ENCODE results near the gene YPEL1.
"Not testable (repeated sequence)": the region's sequence is repeated elsewhere in the genome, so short reads cannot be mapped to it uniquely, and the experiment has no call there.

Gene YPEL1

DNA sequence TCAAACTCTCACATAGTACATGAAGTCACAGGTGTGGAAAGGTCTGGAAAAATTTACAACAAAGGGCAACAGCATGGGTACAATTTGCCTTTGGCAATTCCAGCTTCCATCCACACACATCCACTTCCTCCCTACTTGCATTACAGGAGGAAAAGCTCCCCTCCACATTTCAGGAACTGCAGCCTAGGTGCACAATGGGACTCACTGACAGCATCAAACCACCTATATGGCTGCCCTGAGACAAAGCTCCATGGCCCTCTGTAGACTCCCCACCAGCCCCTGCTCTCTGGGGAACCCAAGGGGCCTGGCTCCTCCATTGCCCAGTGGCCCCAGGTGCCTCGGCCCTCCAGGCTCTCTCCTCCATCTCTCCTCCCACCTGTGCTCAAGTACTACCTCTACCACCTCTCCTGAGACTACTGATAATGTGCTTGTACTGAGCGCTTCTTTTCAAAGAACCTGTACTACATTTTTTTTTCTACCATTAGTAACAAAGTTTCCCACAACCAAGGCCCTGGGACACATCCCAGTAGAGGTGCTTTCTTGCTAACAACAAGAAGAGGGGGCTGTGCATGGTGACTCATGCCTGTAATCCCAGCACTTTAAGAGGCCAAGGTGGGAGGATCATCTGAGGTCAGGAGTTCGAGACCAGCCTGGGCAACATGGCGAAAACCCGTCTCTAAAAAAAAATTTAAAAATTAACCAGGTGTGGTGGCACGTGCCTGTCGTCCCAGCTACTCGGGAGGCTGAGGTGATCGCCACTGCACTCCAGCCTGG lies 4.9 kb downstream of the YPEL1 start:
- H3K9me3 ChIP-seq (ENCODE audit: control insufficient read depth in 1 of 2, low read length in 2 of 2): no peaks in the 10 kb centered on the region
- H3K4me3 ChIP-seq (ENCODE audit: low read depth in 1 of 2, low read length in 2 of 2): no peak overlapping the region
- H3K27ac ChIP-seq (ENCODE audit: low read length): no peak overlapping the region
- no peaks in the 10 kb centered on the region for H3K27me3 ChIP-seq (ENCODE audit: low read depth, low read length)
- no peaks in the 10 kb centered on the region for H3K36me3 ChIP-seq (ENCODE audit: control insufficient read depth in 1 of 2, insufficient read depth in 2 of 2, low read length in 2 of 2)
- peaks cover 6 to 7% of the 10 kb centered on the region in 2 donors for H3K4me1 ChIP-seq (ENCODE audit: control insufficient read depth in 1 of 2, insufficient read depth in 2 of 2, low read length in 2 of 2)

DNA sequence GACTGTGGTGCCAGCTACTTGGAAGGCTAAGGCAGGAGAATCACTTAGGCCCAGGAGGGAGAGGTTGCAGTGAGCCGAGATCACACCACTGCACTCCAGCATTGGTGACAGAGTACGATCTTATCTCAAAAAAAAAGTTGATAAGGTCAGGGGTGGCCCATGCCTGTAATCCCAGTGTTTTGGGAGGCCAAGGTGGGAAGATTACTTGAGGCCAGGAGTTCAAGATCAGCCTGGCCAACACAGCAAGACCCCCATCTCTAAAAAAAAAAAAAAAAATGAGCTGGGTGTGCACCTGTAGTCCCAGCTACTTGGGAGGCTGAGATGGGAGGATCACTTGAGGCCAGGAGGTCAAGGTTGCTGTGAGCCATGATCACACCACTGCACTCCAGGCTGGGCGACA lies 6.4 kb downstream of the YPEL1 start:
- H3K4me1 ChIP-seq (ENCODE audit: control insufficient read depth in 1 of 2, insufficient read depth in 2 of 2, low read length in 2 of 2); H3K27me3 ChIP-seq (ENCODE audit: low read depth, low read length); H3K9me3 ChIP-seq (ENCODE audit: control insufficient read depth in 1 of 2, low read length in 2 of 2); H3K4me3 ChIP-seq (ENCODE audit: low read depth in 1 of 2, low read length in 2 of 2); H3K36me3 ChIP-seq (ENCODE audit: control insufficient read depth in 1 of 2, insufficient read depth in 2 of 2, low read length in 2 of 2); H3K27ac ChIP-seq (ENCODE audit: low read length): not testable (repeated sequence)

DNA sequence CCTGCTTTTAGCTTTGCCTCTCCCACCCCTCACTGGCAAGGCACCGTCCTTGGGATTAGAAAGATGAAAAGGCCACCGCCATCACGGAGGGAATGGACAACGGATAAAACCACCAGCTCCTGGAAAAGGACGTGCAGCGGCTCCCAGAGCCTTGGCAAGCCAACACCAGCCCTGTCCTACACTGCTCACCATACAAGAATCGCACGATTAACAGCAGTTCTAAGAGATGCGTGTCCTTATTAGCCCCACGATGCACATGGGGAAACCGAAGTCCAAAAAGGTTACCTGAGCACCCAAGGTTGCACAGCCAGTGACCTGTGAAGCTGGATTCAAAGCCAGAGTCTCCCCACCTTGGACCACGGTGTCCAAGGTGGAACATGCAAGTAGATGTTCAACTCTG lies 7.3 kb downstream of the YPEL1 start:
- no peaks in the 10 kb centered on the region for H3K27me3 ChIP-seq (ENCODE audit: low read depth, low read length)
- H3K36me3 ChIP-seq (ENCODE audit: control insufficient read depth in 1 of 2, insufficient read depth in 2 of 2, low read length in 2 of 2): no peaks in the 10 kb centered on the region
- no peaks in the 10 kb centered on the region for H3K9me3 ChIP-seq (ENCODE audit: control insufficient read depth in 1 of 2, low read length in 2 of 2)
- no peak overlapping the region for H3K4me3 ChIP-seq (ENCODE audit: low read depth in 1 of 2, low read length in 2 of 2)
- no peak overlapping the region for H3K27ac ChIP-seq (ENCODE audit: low read length)
- no peaks in the 10 kb centered on the region for H3K4me1 ChIP-seq (ENCODE audit: control insufficient read depth in 1 of 2, insufficient read depth in 2 of 2, low read length in 2 of 2)

DNA sequence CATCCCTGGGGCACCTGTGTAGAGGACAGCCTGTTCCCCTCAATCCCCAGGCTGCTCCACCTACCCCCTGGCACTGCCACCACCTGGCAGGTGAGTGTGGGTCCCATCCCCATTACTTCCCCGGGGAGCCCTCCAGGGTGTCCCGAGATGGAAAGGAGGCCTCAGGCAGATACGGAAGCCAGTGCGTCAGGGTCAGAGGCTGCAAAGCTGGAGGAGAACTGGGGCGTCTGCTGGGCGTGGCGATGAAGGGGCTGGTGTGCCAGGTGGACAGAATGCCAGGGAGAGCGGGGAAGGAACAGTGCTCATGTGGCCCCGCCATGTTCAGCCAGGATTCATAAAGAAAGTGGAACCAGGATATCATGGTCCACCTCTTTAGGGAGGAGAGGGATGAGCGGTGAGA lies 7.8 kb downstream of the YPEL1 start:
- H3K27me3 ChIP-seq (ENCODE audit: low read depth, low read length): no peaks in the 10 kb centered on the region
- no peaks in the 10 kb centered on the region for H3K4me1 ChIP-seq (ENCODE audit: control insufficient read depth in 1 of 2, insufficient read depth in 2 of 2, low read length in 2 of 2)
- no peaks in the 10 kb centered on the region for H3K9me3 ChIP-seq (ENCODE audit: control insufficient read depth in 1 of 2, low read length in 2 of 2)
- H3K4me3 ChIP-seq (ENCODE audit: low read depth in 1 of 2, low read length in 2 of 2): no peak overlapping the region
- no peak overlapping the region for H3K27ac ChIP-seq (ENCODE audit: low read length)
- H3K36me3 ChIP-seq (ENCODE audit: control insufficient read depth in 1 of 2, insufficient read depth in 2 of 2, low read length in 2 of 2): no peaks in the 10 kb centered on the region

DNA sequence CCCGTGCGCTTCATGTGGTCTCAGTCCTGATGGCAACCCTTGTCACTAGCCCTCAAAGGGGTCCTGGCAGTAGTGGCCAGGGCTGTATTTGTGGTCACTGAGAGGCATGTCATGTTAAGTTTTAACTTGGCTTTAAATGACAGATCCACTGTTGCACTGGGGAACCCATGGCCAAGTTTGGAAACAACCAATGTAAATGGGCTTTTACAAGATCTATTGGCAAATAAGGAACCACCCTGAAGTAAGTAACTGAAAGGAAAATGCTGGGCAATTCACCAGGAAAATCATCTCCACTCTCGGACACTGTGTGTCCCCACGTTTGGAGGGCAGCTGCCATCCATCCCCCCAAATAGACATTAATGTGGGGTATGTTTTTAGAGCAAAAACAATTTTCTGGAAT lies 8.4 kb downstream of the YPEL1 start:
- no peaks in the 10 kb centered on the region for H3K27me3 ChIP-seq (ENCODE audit: low read depth, low read length)
- H3K36me3 ChIP-seq (ENCODE audit: control insufficient read depth in 1 of 2, insufficient read depth in 2 of 2, low read length in 2 of 2): no peaks in the 10 kb centered on the region
- no peaks in the 10 kb centered on the region for H3K4me1 ChIP-seq (ENCODE audit: control insufficient read depth in 1 of 2, insufficient read depth in 2 of 2, low read length in 2 of 2)
- no peaks in the 10 kb centered on the region for H3K9me3 ChIP-seq (ENCODE audit: control insufficient read depth in 1 of 2, low read length in 2 of 2)
- H3K27ac ChIP-seq (ENCODE audit: low read length): no peak overlapping the region
- H3K4me3 ChIP-seq (ENCODE audit: low read depth in 1 of 2, low read length in 2 of 2): no peak overlapping the region

DNA sequence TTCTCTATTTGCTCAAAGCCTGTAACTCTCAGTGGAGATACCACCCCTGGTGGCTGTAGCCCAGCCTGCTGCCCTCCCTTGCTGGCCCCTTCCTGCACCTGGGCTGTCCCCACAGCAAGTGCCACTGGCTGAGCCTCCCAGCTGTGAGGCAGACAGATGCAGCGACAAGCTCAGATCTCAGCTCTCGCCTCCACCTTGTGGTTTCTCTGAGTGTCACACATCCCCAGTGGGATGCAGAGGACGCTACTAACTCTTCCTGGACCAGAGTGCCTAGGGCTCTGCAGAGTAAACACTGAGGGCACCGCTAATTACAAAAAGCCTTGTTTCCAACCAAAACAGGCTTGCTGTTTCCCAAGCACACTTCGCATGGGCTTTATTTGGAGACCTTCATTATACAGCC lies 8.9 kb downstream of the YPEL1 start:
- Histone ChIP-seq H3K27ac (ENCODE audit: low read length) (no peak overlapping the region), H3K27me3 (ENCODE audit: low read depth, low read length) (no peaks in the 10 kb centered on the region), H3K4me3 (ENCODE audit: low read depth in 1 of 2, low read length in 2 of 2) (no peak overlapping the region), H3K36me3 (ENCODE audit: control insufficient read depth in 1 of 2, insufficient read depth in 2 of 2, low read length in 2 of 2) (no peaks in the 10 kb centered on the region), H3K4me1 (ENCODE audit: control insufficient read depth in 1 of 2, insufficient read depth in 2 of 2, low read length in 2 of 2) (no peaks in the 10 kb centered on the region), H3K9me3 (ENCODE audit: control insufficient read depth in 1 of 2, low read length in 2 of 2) (no peaks in the 10 kb centered on the region)

DNA sequence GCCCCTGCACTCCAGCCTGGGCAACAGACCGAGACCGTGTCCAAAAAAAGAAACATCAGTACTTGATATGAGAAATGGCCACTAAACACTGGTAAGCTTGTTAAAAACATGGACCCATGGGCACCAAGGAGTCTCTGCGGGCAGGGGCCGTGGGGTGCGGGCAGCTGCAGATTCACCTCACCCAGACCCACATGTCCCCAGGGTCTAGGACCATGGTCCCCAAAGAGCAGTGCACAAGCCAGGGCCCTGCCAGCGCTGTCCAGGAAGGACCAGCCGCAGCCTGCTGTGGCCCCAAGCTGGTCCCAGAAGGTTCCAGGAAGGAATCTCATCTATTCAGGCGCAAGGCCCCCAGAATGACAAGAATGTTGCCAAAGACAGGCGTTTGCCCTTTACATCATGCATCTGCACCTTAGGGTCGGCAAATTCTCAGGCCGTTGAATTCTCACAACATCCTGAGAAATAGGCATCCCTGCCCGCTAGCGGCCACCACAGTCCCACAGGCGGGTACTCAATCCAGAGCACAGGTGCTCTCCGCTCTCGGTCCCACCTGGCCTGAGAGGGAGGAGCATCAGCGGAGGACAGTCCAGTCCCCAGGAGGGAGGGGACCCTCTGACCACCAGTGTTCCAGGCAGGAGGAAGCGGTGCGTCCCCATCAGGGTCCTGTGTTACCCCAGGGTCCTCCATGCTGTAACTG lies 9.5 kb downstream of the YPEL1 start:
- H3K4me1 ChIP-seq (ENCODE audit: control insufficient read depth in 1 of 2, insufficient read depth in 2 of 2, low read length in 2 of 2): no peaks in the 10 kb centered on the region
- no peak overlapping the region for H3K4me3 ChIP-seq (ENCODE audit: low read depth in 1 of 2, low read length in 2 of 2)
- no peaks in the 10 kb centered on the region for H3K36me3 ChIP-seq (ENCODE audit: control insufficient read depth in 1 of 2, insufficient read depth in 2 of 2, low read length in 2 of 2)
- H3K9me3 ChIP-seq (ENCODE audit: control insufficient read depth in 1 of 2, low read length in 2 of 2): no peaks in the 10 kb centered on the region
- no peaks in the 10 kb centered on the region for H3K27me3 ChIP-seq (ENCODE audit: low read depth, low read length)
- H3K27ac ChIP-seq (ENCODE audit: low read length): no peak overlapping the region

DNA sequence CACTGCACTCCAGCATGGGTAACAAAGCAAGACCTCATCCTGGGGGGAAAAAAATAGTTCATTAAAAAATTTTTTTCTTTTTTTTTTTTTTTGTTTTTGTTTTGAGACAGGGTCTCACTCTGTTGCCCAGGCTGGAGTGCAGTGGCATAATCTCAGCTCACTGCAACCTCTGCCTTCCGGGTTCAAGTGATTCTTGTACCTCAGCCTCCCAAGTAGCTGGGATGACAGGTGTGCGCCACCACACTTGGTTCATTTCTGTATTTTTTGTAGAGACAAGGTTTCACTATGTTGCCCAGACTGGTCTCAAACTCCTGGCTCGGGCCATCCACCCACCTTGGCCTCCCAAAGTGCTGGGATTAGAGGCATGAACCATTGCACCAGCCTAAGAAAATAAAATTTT lies 11.1 kb downstream of the YPEL1 start:
- not testable (repeated sequence) for H3K27me3 ChIP-seq (ENCODE audit: low read depth, low read length); H3K36me3 ChIP-seq (ENCODE audit: control insufficient read depth in 1 of 2, insufficient read depth in 2 of 2, low read length in 2 of 2); H3K4me1 ChIP-seq (ENCODE audit: control insufficient read depth in 1 of 2, insufficient read depth in 2 of 2, low read length in 2 of 2); H3K9me3 ChIP-seq (ENCODE audit: control insufficient read depth in 1 of 2, low read length in 2 of 2); H3K27ac ChIP-seq (ENCODE audit: low read length); H3K4me3 ChIP-seq (ENCODE audit: low read depth in 1 of 2, low read length in 2 of 2)

DNA sequence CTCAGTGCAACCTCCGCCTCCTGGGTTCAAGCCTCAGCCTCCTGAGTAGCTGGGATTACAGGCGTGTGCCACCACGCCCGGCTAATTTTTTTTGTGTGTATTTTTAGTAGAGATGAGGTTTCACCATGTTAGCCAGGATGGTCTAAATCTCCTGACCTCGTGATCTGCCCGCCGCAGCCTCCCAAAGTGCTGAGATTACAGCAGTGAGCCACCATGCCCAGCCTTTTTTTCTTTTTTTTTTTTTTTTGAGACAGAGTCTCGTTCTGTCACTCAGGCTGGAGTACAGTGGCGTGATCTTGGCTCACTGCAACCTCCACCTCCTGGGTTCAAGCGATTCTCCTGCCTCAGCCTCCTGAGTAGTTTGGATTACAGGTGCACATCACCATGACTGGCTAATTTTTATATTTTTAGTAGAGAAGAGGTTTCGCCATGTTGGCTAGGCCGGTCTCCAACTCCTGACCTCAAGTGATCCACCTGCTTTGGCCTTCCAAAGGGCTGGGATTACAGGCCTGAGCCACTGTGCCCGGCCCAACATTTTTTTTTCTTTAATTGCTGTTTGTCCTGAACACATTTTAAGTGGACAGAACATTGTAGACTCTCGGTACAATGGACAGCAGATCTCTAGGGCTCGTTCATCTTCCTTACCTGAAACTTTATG lies 14.3 kb downstream of the YPEL1 start:
- H3K9me3 ChIP-seq (ENCODE audit: control insufficient read depth in 1 of 2, low read length in 2 of 2); H3K36me3 ChIP-seq (ENCODE audit: control insufficient read depth in 1 of 2, insufficient read depth in 2 of 2, low read length in 2 of 2); H3K27me3 ChIP-seq (ENCODE audit: low read depth, low read length); H3K4me1 ChIP-seq (ENCODE audit: control insufficient read depth in 1 of 2, insufficient read depth in 2 of 2, low read length in 2 of 2); H3K4me3 ChIP-seq (ENCODE audit: low read depth in 1 of 2, low read length in 2 of 2); H3K27ac ChIP-seq (ENCODE audit: low read length): not testable (repeated sequence)

DNA sequence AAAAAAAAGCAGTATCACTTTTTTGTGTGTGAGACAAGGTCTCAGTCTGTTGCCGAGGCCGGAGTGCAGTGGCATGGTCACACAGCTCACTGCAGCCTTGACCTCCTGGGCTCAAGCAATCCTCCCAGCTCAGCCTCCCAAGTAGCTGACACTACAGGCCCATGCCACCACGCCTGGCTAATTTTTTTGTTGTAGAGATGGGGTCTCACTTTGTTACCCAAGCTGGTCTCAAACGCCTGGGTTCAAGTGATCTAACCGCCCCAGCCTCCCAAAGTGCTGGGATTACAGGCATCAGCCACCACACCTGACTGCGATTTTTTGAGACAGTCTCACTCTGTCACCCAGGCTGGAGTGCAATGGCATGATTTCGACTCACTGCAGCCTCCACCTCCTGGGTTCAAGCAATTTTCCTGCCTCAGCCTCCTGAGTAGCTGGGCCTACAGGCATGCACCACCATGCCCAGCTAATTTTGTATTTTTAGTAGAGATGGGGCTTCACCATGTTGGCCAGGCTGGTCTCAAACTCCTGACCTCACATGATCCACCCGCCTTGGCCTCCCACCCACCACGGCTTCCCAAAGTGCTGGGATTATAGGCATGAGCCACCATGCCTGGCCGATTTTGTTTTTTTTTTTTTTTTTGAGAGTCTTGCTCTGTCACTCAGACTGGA lies 15.3 kb downstream of the YPEL1 start:
- H3K4me3 ChIP-seq (ENCODE audit: low read depth in 1 of 2, low read length in 2 of 2); H3K9me3 ChIP-seq (ENCODE audit: control insufficient read depth in 1 of 2, low read length in 2 of 2); H3K36me3 ChIP-seq (ENCODE audit: control insufficient read depth in 1 of 2, insufficient read depth in 2 of 2, low read length in 2 of 2); H3K27me3 ChIP-seq (ENCODE audit: low read depth, low read length); H3K27ac ChIP-seq (ENCODE audit: low read length); H3K4me1 ChIP-seq (ENCODE audit: control insufficient read depth in 1 of 2, insufficient read depth in 2 of 2, low read length in 2 of 2): not testable (repeated sequence)

DNA sequence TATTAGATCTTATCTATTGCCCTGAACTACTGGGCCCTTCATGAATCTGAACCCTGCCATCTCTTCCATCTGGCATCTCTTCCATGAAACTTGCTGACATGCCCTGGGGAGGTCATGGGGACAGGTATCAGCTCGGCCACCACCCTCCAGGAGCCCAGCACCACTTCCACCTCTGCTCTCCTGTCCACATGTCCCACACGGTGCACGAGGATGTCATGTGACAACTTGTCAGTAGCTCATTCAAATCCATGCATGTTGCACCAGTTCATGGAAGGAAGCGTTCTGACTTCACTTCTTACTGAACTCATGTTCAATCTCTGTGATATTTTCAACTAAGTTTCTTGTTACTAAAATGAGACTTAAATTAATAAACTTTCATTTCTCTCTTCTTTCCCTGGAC lies 16.6 kb downstream of the YPEL1 start:
- Histone ChIP-seq H3K27ac (ENCODE audit: low read length) (no peak overlapping the region), H3K9me3 (ENCODE audit: control insufficient read depth in 1 of 2, low read length in 2 of 2) (no peaks in the 10 kb centered on the region), H3K27me3 (ENCODE audit: low read depth, low read length) (no peaks in the 10 kb centered on the region), H3K4me3 (ENCODE audit: low read depth in 1 of 2, low read length in 2 of 2) (no peak overlapping the region), H3K4me1 (ENCODE audit: control insufficient read depth in 1 of 2, insufficient read depth in 2 of 2, low read length in 2 of 2) (no peaks in the 10 kb centered on the region), H3K36me3 (ENCODE audit: control insufficient read depth in 1 of 2, insufficient read depth in 2 of 2, low read length in 2 of 2) (no peaks in the 10 kb centered on the region)

All from muscle layer of duodenum (tissue), 2 donors.